ENCODE measurements around the gene RP9.

- no peak for TF ChIP-seq CTCF (IDR thresholded peaks at IDR 0.05)
- no peak for TF ChIP-seq POLR2A (IDR thresholded peaks at IDR 0.05)
Measured at GRCh38 chr7:33061282-33061937, 47.8 kb downstream of the RP9 start.

Measured in adrenal gland (tissue), 5 donors.